ENCODE data around the gene RNF26. TPM values are rescaled to one million over a fixed set of nuclear protein-coding genes. Genes with fewer than 3 reads are reported as not detected.
A peak's percentile ranks its signal among the peaks of the same experiment; 100 is the strongest.

RNF26 gene
- total and polyA plus RNA-seq, 2 of the 13 experiments (the other 11 are each of a cell fraction or from before 2014, with no cell fraction given): 11.9 to 26.3 TPM

DNA sequence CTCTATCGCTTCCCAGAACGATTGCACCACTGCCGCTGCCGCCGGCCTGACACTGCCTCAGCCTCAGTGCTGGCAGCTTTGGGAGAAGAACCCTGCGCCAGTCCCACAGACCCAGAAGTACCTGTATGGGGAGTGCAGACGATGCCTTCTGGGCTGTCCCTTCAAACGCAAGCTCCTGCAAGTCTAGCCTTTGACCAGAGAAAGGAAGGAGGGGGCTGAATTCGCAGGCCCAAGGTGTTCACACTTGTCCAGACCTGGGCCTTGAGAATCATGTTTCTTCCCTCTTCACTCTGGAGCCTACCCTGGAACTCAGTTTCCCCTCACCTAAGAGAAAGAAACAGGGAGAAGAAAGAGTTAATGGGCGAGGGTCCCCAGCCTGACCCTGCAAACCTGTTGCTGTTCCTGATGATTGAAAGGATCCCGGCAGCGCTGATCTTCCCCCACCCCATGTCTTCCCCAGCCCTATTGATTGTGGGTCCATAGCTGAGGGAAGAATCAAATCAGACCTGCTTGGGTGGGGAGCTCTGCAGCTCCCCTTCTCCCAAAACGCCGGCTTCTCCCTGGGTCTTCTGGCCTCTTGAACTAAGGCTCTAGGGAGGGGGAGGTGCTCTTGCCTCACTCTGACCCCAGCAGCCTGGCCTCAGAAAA is 16.6 kb upstream of the RNF26 start (continued):
- TF ChIP-seq MYC (CRISPR knock-in tag; IDR thresholded peaks at IDR 0.05; ENCODE audit: borderline replicate concordance): 0 out of 2 replicates have a peak, but pooled peaks have one; percentile 3
- no peak for TF ChIP-seq NFRKB (IDR thresholded peaks at IDR 0.05)
- no peak for TF ChIP-seq ZNF430 (CRISPR knock-in tag; IDR thresholded peaks at IDR 0.05)
- no peak for TF ChIP-seq ZNF564 (CRISPR knock-in tag; IDR thresholded peaks at IDR 0.05)
- TF ChIP-seq, protein P1, sequence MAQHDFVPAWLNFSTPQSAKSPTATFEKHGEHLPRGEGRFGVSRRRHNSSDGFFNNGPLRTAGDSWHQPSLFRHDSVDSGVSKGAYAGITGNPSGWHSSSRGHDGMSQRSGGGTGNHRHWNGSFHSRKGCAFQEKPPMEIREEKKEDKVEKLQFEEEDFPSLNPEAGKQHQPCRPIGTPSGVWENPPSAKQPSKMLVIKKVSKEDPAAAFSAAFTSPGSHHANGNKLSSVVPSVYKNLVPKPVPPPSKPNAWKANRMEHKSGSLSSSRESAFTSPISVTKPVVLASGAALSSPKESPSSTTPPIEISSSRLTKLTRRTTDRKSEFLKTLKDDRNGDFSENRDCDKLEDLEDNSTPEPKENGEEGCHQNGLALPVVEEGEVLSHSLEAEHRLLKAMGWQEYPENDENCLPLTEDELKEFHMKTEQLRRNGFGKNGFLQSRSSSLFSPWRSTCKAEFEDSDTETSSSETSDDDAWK (CRISPR knock-in tag; IDR thresholded peaks at IDR 0.05): no peak
- TF ChIP-seq ZNF788 (CRISPR knock-in tag; IDR thresholded peaks at IDR 0.05; ENCODE audit: borderline replicate concordance): 0 out of 2 replicates have a peak, but pooled peaks have one; percentile 11
- TF ChIP-seq, protein P2, sequence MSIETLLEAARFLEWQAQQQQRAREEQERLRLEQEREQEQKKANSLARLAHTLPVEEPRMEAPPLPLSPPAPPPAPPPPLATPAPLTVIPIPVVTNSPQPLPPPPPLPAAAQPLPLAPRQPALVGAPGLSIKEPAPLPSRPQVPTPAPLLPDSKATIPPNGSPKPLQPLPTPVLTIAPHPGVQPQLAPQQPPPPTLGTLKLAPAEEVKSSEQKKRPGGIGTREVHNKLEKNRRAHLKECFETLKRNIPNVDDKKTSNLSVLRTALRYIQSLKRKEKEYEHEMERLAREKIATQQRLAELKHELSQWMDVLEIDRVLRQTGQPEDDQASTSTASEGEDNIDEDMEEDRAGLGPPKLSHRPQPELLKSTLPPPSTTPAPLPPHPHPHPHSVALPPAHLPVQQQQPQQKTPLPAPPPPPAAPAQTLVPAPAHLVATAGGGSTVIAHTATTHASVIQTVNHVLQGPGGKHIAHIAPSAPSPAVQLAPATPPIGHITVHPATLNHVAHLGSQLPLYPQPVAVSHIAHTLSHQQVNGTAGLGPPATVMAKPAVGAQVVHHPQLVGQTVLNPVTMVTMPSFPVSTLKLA (IDR thresholded peaks at IDR 0.05): no peak
- TF ChIP-seq, protein P3, sequence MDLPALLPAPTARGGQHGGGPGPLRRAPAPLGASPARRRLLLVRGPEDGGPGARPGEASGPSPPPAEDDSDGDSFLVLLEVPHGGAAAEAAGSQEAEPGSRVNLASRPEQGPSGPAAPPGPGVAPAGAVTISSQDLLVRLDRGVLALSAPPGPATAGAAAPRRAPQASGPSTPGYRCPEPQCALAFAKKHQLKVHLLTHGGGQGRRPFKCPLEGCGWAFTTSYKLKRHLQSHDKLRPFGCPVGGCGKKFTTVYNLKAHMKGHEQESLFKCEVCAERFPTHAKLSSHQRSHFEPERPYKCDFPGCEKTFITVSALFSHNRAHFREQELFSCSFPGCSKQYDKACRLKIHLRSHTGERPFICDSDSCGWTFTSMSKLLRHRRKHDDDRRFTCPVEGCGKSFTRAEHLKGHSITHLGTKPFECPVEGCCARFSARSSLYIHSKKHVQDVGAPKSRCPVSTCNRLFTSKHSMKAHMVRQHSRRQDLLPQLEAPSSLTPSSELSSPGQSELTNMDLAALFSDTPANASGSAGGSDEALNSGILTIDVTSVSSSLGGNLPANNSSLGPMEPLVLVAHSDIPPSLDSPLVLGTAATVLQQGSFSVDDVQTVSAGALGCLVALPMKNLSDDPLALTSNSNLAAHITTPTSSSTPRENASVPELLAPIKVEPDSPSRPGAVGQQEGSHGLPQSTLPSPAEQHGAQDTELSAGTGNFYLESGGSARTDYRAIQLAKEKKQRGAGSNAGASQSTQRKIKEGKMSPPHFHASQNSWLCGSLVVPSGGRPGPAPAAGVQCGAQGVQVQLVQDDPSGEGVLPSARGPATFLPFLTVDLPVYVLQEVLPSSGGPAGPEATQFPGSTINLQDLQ (CRISPR knock-in tag; IDR thresholded peaks at IDR 0.05): peak; percentile 19; the same call in 1 of the 2 replicates
- TF ChIP-seq MIER2 (CRISPR knock-in tag; IDR thresholded peaks at IDR 0.05): no peak
- TF ChIP-seq, protein P4, sequence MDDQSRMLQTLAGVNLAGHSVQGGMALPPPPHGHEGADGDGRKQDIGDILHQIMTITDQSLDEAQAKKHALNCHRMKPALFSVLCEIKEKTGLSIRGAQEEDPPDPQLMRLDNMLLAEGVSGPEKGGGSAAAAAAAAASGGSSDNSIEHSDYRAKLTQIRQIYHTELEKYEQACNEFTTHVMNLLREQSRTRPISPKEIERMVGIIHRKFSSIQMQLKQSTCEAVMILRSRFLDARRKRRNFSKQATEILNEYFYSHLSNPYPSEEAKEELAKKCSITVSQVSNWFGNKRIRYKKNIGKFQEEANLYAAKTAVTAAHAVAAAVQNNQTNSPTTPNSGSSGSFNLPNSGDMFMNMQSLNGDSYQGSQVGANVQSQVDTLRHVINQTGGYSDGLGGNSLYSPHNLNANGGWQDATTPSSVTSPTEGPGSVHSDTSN (CRISPR knock-in tag; IDR thresholded peaks at IDR 0.05; ENCODE audit: borderline replicate concordance): no peak
- no peak for TF ChIP-seq KDM5A (IDR thresholded peaks at IDR 0.05; ENCODE audit: borderline replicate concordance, low read length)
- TF ChIP-seq, protein P5, sequence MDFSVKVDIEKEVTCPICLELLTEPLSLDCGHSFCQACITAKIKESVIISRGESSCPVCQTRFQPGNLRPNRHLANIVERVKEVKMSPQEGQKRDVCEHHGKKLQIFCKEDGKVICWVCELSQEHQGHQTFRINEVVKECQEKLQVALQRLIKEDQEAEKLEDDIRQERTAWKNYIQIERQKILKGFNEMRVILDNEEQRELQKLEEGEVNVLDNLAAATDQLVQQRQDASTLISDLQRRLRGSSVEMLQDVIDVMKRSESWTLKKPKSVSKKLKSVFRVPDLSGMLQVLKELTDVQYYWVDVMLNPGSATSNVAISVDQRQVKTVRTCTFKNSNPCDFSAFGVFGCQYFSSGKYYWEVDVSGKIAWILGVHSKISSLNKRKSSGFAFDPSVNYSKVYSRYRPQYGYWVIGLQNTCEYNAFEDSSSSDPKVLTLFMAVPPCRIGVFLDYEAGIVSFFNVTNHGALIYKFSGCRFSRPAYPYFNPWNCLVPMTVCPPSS (IDR thresholded peaks at IDR 0.05): no peak
- peak; percentile 46 for TF ChIP-seq SAP130 (CRISPR knock-in tag; IDR thresholded peaks at IDR 0.05; ENCODE audit: low read depth)
- no peak for TF ChIP-seq NFE2L2 (IDR thresholded peaks at IDR 0.05; ENCODE audit: low read length)
- TF ChIP-seq KMT2A (CRISPR knock-in tag; IDR thresholded peaks at IDR 0.05): no peak; the same call in 1 of the 2 replicates
- TF ChIP-seq ATF7-NPFF (CRISPR knock-in tag; IDR thresholded peaks at IDR 0.05; ENCODE audit: low read depth): no peak
- no peak for TF ChIP-seq NFE2L1 (CRISPR knock-in tag; IDR thresholded peaks at IDR 0.05; ENCODE audit: borderline replicate concordance)
- TF ChIP-seq KDM2A (CRISPR knock-in tag; IDR thresholded peaks at IDR 0.05; ENCODE audit: borderline replicate concordance, low read depth): no peak
- TF ChIP-seq, protein P6, sequence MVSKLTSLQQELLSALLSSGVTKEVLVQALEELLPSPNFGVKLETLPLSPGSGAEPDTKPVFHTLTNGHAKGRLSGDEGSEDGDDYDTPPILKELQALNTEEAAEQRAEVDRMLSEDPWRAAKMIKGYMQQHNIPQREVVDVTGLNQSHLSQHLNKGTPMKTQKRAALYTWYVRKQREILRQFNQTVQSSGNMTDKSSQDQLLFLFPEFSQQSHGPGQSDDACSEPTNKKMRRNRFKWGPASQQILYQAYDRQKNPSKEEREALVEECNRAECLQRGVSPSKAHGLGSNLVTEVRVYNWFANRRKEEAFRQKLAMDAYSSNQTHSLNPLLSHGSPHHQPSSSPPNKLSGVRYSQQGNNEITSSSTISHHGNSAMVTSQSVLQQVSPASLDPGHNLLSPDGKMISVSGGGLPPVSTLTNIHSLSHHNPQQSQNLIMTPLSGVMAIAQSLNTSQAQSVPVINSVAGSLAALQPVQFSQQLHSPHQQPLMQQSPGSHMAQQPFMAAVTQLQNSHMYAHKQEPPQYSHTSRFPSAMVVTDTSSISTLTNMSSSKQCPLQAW (CRISPR knock-in tag; IDR thresholded peaks at IDR 0.05): 0 out of 2 replicates have a peak, but pooled peaks have one; percentile 24
